NB4 (cell line): Measurements from ENCODE around the gene ABI1.

Source experiments
- CTCF ChIP-seq: IDR thresholded peaks from one replicate; pipeline ENCODE4 v1.5.1; 2012; ENCODE audit warnings: low read depth, low read length
- MAX ChIP-seq: IDR thresholded peaks from 2 replicates; pipeline ENCODE4 v1.6.1; 2011; ENCODE audit warnings: low read depth, low read length
- POLR2A ChIP-seq: IDR thresholded peaks from 2 replicates; pipeline ENCODE4 v1.6.1; 2011; ENCODE audit warnings: mild to moderate bottlenecking; ENCODE audit not compliant: insufficient read length; ENCODE audit errors: extremely low read depth

GRCh38 chr10:26787362-26787761 is 73.4 kb downstream of the ABI1 start:
- TF ChIP-seq CTCF (no peak), MAX (no peak), POLR2A (no peak)
